Ureter (tissue), 1 donor: Measurements from ENCODE around the gene UBXN4. TPM values are rescaled to one million over a fixed set of nuclear protein-coding genes. Genes with fewer than 3 reads are reported as not detected.
"Not testable (repeated sequence)": the region's sequence is repeated elsewhere in the genome, so short reads cannot be mapped to it uniquely, and the experiment has no call there.

Source experiments
- DNase-seq: peaks from one replicate; pipeline ENCODE4 v3.0.0-alpha.2; 2020; ENCODE audit warnings: low spot score
- total RNA-seq: library from RNA; stranded (reverse); gene quantifications from one replicate; pipeline ENCODE4 v1.2.4, GENCODE V29; 2023
- donor health status: DM: yes; HTN: yes; CAD: no.

Gene UBXN4
- total RNA-seq, 1 donor from 2014 or later, result 117 TPM

DNA sequence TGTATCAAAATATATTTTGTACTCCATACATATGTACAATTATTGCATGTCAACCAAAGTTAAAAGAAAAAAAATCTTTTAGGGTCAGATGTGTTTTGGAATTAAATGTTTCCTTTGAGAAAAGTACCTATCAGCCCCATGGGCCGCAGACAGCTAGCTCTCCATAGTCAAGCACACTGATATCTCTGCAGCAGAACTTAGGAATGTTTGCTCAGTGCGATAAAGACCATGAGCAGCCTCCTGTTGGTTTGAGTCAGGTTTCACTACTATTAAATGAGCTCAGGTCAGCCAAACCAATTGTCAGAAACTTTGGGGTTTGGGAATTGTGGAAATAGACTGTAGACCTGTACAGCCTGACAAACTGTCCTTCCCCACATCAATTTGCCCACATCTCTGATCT lies 61.6 kb downstream of the UBXN4 start:
- no peak for DNase-seq

DNA sequence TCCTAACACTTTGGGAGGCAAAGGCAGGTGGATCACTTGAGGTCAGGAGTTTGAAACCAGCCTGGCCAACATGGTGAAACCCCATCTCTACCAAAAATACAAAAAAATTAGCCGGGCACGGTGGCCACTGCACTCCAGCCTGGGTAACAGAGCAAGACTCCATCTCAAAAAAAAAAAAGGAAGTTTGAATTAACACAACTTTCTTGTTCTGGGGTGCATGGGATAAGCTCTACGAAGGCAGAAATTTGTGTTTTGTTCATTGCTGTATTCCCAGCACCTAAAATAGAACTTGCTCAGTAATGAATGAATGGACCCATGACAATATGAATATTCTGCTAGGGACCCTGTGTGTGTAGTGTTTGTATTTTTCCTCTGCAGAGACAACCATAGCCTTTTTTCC lies 66.2 kb downstream of the UBXN4 start:
- DNase-seq, result not testable (repeated sequence)

- DNase-seq, result no peak
These were observed 71.4 kb downstream of the UBXN4 start for GRCh38 chr2:135812907-135813511.

DNA sequence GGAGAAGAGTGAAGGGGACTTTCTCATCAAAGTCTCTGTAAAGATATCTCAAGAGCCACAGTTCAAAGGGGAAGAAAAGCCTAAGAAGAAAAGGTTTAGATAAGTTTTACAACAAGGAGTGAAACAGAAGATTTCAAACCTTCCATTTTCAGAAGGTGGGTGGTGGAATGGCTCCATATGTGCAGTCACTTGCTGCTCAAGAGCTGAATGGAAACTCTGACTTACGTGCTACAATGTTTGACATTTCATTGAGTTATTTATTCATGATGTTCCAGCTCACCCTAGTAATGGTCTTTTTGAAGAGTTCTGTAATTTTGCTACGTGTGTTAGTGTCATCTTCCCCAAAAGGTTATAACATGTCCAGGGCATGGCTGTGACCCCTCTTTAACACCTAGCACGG lies 73.6 kb downstream of the UBXN4 start:
- no peak for DNase-seq

GRCh38 chr2:135817466-135817865 lies 75.8 kb downstream of the UBXN4 start:
- no peak for DNase-seq

DNA sequence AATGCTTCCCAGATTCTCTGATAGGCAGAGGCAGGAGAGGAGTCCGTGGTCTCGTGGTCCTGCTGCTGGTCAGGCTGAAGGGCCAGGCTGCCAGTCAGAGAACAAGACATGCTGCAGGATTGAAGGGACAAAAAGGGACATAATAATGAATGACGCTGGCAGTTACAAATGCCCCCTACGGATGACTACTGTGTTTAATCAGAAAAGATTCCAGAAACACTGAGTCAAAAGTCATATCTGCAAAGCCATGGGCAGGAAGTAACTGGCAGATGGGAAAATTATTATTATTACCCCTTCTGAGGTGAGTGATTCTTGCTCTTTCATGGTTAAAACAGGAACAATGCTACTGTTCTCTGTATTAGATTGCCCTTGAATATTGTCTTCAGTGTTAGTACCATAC lies 76.3 kb downstream of the UBXN4 start:
- DNase-seq, result no peak

DNA sequence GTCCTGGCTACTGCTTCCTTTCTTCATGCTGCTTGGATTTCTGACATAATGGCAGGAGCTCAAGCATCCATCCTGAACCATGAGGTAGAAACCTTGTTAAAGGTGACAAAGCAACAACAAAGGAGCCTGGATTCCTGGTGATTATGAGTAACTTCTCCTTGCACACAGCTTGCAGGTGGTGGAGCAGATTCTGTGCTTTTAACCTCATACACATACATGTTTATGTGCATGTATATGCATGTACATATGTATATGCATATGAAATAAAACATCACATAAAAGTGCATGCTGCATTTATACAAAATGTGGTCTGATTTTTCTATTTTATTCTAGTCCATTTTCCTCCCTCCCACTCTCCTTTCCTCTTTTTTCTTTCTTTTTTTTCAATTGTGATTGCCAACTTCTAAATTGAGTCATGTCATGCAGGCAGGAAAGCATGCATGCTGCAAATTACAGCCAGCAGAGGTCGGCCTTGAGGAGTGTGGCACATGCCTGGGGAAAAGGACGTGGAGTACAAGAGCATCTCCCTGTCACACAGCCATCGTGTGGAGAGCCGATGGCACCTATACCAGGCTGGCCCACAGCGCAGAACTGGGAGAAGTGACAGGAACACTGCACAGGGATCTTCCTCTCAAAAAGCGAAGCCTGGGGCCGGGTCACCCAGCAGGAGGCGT lies 77.4 kb downstream of the UBXN4 start:
- no peak for DNase-seq

DNA sequence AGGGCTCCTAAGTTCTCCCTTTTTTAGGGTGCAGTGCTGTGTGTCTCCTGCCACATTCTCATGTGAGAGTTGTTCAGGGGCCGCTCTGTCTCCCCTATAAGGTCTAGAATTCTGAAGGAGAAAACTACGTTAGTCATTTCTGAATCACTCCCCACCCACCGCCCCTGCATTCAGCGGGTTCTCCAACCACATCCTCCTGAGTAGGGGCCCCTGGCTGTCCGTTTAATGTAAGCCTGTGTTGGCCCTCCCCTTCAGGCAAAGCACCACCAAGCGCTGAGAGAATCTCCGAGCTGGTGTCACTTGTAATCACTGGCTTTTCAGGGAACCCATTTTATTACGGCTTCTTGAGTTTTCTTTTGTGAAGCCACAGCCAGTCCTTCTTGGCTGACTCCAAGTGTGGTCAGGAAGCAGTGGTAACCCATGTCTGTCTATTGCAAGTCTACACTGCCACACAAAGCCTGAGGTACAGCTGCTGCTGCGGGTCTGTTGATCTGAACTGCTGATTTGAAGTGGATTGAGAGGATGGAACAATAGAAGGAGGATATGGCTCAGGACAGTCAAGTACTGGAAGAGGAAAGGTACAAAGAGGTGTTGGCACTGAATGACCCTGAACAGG lies 78.5 kb downstream of the UBXN4 start:
- no peak for DNase-seq

GRCh38 chr2:135821190-135821589 lies 79.5 kb downstream of the UBXN4 start:
- DNase-seq, result no peak

GRCh38 chr2:135822855-135823254 lies 81.2 kb downstream of the UBXN4 start:
- DNase-seq, result no peak

GRCh38 chr2:135825131-135825530 lies 83.5 kb downstream of the UBXN4 start:
- no peak for DNase-seq

DNA sequence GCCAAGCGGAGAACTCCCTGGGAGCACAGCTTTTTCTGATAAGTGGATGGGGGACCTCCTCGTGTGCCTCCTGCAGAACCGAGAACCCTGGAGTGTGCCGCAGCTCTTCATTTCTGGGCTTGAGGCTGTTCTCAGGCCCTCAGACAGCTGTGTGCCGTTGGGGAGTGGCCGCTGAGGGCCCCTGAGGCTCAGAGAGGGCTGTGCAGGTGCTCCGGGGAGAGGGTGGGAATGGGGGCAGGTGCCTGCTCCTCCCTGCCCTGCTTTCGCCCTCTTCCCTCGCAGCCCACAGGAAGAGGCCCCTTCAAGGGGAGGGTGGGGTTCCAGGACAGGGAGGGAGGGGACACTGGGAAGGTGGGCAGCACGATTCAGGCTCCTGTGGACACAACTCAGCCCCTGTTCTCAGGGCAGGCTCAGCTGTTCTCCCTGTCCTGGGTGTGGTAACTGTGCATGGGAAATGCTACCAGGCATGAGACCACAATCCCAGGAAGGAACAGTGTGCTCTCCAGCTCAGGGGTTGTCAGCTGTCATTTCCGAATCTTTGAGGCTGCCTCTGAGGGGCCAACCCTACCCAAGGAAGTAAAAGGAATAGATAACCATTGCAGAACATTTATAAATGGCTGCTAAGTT lies 84.0 kb downstream of the UBXN4 start:
- DNase-seq, result no peak

DNA sequence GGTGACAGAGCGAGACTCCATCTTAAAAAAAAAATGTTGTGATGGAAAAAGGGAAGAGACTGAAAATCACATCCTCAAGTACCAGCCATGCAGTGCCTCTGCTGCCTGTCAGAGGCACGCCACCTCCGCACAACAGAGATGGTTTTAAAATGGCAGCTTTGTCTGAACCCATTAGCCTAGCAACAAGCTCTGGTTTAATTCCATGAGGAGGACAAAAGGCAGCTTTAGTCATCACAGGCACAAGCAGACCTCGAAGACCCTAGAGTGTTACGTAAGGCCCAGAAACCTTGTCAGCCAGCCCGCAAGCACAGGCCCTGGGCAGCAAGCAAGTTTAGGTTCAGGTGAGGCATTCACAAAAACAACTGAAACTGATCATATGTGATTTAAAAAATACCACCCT lies 84.9 kb downstream of the UBXN4 start:
- DNase-seq, result no peak

DNA sequence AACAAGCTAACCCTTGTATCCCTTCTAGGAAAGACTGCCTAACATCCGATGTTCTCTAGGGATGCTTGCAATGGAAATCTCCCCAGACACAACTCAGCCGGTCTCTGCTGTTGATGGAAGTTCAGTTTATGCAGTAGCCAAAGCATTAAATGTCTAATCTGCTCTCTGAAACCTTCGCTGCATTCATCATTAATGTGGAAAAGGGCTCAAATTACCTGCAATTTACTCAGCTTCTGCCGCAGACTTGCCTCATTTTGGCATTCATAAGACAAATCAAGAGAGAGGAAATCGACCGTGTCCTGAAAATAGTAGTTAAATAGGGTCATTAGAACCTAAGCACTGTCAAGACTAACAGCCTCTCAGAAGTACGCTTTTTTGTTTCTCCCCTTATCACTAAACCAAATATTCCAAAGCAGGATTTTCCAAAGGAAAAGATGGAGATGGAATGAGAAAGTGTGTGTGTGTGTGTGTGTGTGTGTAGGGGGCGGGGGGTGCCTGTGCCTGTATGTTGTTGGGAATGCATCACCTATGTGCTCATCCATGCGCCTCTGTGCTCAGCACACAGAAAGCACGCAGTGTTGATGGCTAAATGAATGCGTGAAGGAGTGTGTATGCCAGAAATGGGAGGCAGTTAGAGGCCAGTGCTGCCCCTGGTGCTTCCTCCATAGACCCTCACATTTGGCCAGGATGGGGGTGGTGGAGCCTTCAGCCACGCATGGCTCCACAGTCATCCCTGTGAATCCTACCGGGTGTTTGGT lies 87.9 kb downstream of the UBXN4 start:
- no peak for DNase-seq

GRCh38 chr2:135831180-135831812 lies 89.6 kb downstream of the UBXN4 start:
- DNase-seq, result no peak

GRCh38 chr2:135832891-135833290 lies 91.2 kb downstream of the UBXN4 start:
- DNase-seq, result no peak

Other genes with a start within 250 kb of the UBXN4 start
- 16.5 TPM for gene ZRANB3, start 210.6 kb upstream of the UBXN4 start, total RNA-seq
- 32.1 TPM for gene R3HDM1, start 210.4 kb upstream of the UBXN4 start, total RNA-seq
- not detected for gene LCT, start 95.3 kb downstream of the UBXN4 start, total RNA-seq
- gene MCM6, start 134.6 kb downstream of the UBXN4 start, total RNA-seq, result 15.7 TPM
- gene DARS1, start 243.8 kb downstream of the UBXN4 start, total RNA-seq, result 83.6 TPM